Memory B cell (primary cell): Measurements from ENCODE around the gene MAML2.

Source experiments
- ATAC-seq: fragments of 150-1000 bp; cut with Tn5 transposase; 2 replicates; pipeline ENCODE4 v1.10.0; 2021; ENCODE audit warnings: low read depth, mild to moderate bottlenecking, moderate library complexity
- DNase-seq, 2 donors: peaks; one replicate each; pipeline ENCODE4 v3.0.0; 2022; ENCODE audit warnings: low spot score in 2 of 2
- H3K27ac Mint-ChIP-seq: one replicate; pipeline ENCODE4 v1.8.0; 2022; ENCODE audit warnings: mild to moderate bottlenecking, moderate library complexity, mixed read lengths
- H3K27me3 Mint-ChIP-seq: one replicate; pipeline ENCODE4 v1.8.0; 2022; ENCODE audit warnings: mixed read lengths
- H3K36me3 Mint-ChIP-seq: one replicate; pipeline ENCODE4 v1.8.0; 2022; ENCODE audit warnings: mild to moderate bottlenecking, mixed read lengths
- H3K4me1 Mint-ChIP-seq: one replicate; pipeline ENCODE4 v1.8.0; 2022; ENCODE audit warnings: mixed read lengths
- H3K4me3 Mint-ChIP-seq: one replicate; pipeline ENCODE4 v1.8.0; 2022; ENCODE audit warnings: mild to moderate bottlenecking, moderate library complexity, mixed read lengths
- H3K9me3 Mint-ChIP-seq: one replicate; pipeline ENCODE4 v1.8.0; 2022; ENCODE audit warnings: mixed read lengths

MAML2 gene

GRCh38 chr11:96257036-96257435 lies 86.0 kb downstream of the MAML2 start:
- H3K4me1 Mint-ChIP-seq = peaks cover 65% of the 10 kb centered on the region
- peak overlapping the region; percentile 25 for H3K4me3 Mint-ChIP-seq
- ATAC-seq (no peak), DNase-seq (no peak)
- H3K27me3 Mint-ChIP-seq = no peaks in the 10 kb centered on the region
- peaks cover under 1% of the 10 kb centered on the region for H3K9me3 Mint-ChIP-seq
- H3K36me3 Mint-ChIP-seq = peaks cover 5% of the 10 kb centered on the region
- H3K27ac Mint-ChIP-seq = peak overlapping the region; percentile 97

GRCh38 chr11:96256215-96257011 lies 86.6 kb downstream of the MAML2 start:
- peak overlapping the region; percentile 97 for H3K27ac Mint-ChIP-seq
- no peak for DNase-seq
- ATAC-seq = no peak
- peaks cover 5% of the 10 kb centered on the region for H3K36me3 Mint-ChIP-seq
- H3K27me3 Mint-ChIP-seq = no peaks in the 10 kb centered on the region
- H3K9me3 Mint-ChIP-seq = peaks cover 1% of the 10 kb centered on the region
- peak overlapping the region; percentile 58 for H3K4me3 Mint-ChIP-seq
- peaks cover 64% of the 10 kb centered on the region for H3K4me1 Mint-ChIP-seq

GRCh38 chr11:96254854-96255253 lies 88.1 kb downstream of the MAML2 start:
- Mint-ChIP-seq H3K4me3 (peak overlapping the region; percentile 58), H3K27ac (peak overlapping the region; percentile 97), H3K27me3 (no peaks in the 10 kb centered on the region), H3K9me3 (peaks cover 1% of the 10 kb centered on the region), H3K36me3 (peaks cover 4% of the 10 kb centered on the region), H3K4me1 (peaks cover 62% of the 10 kb centered on the region)
- ATAC-seq (no peak), DNase-seq (no peak)

- H3K4me1 Mint-ChIP-seq = peaks cover 64% of the 10 kb centered on the region
- peaks cover 2% of the 10 kb centered on the region for H3K9me3 Mint-ChIP-seq
- DNase-seq (no peak), ATAC-seq (no peak)
- no peaks in the 10 kb centered on the region for H3K27me3 Mint-ChIP-seq
- peaks cover 10% of the 10 kb centered on the region for H3K36me3 Mint-ChIP-seq
- peak overlapping the region; percentile 78 for H3K4me3 Mint-ChIP-seq
- H3K27ac Mint-ChIP-seq = peak overlapping the region; percentile 97
Measured at GRCh38 chr11:96254087-96254486, 88.9 kb downstream of the MAML2 start.

- peaks cover 7% of the 10 kb centered on the region for H3K36me3 Mint-ChIP-seq
- ATAC-seq (no peak), DNase-seq (no peak)
- H3K4me1 Mint-ChIP-seq = peaks cover 49% of the 10 kb centered on the region
- H3K4me3 Mint-ChIP-seq = no peak overlapping the region
- peaks cover 1% of the 10 kb centered on the region for H3K9me3 Mint-ChIP-seq
- H3K27me3 Mint-ChIP-seq = no peaks in the 10 kb centered on the region
- H3K27ac Mint-ChIP-seq = peak overlapping the region; percentile 76
Measured at GRCh38 chr11:96246718-96247552, 96.1 kb downstream of the MAML2 start.

GRCh38 chr11:96242971-96243647 lies 99.9 kb downstream of the MAML2 start:
- Mint-ChIP-seq H3K4me3 (peak overlapping the region; percentile 91), H3K27me3 (no peaks in the 10 kb centered on the region), H3K9me3 (no peaks in the 10 kb centered on the region), H3K27ac (peak overlapping the region; percentile 96), H3K4me1 (peaks cover 37% of the 10 kb centered on the region), H3K36me3 (no peaks in the 10 kb centered on the region)
- ATAC-seq = peak; percentile 83
- peak; percentile 43 to 62 for DNase-seq

GRCh38 chr11:96242191-96242847 lies 100.7 kb downstream of the MAML2 start:
- peak overlapping the region; percentile 96 for H3K27ac Mint-ChIP-seq
- DNase-seq (no peak), ATAC-seq (no peak)
- H3K27me3 Mint-ChIP-seq = no peaks in the 10 kb centered on the region
- H3K36me3 Mint-ChIP-seq = no peaks in the 10 kb centered on the region
- H3K4me3 Mint-ChIP-seq = peak overlapping the region; percentile 37
- no peaks in the 10 kb centered on the region for H3K9me3 Mint-ChIP-seq
- peaks cover 32% of the 10 kb centered on the region for H3K4me1 Mint-ChIP-seq

GRCh38 chr11:96241331-96241841 lies 101.6 kb downstream of the MAML2 start:
- ATAC-seq = no peak
- H3K27me3 Mint-ChIP-seq = no peaks in the 10 kb centered on the region
- H3K27ac Mint-ChIP-seq = no peak overlapping the region
- no peak for DNase-seq
- H3K36me3 Mint-ChIP-seq = no peaks in the 10 kb centered on the region
- H3K9me3 Mint-ChIP-seq = no peaks in the 10 kb centered on the region
- no peak overlapping the region for H3K4me3 Mint-ChIP-seq
- peaks cover 23% of the 10 kb centered on the region for H3K4me1 Mint-ChIP-seq

- H3K4me3 Mint-ChIP-seq = no peak overlapping the region
- peaks cover 28% of the 10 kb centered on the region for H3K4me1 Mint-ChIP-seq
- ATAC-seq (no peak), DNase-seq (no peak)
- H3K36me3 Mint-ChIP-seq = peaks cover 7% of the 10 kb centered on the region
- H3K9me3 Mint-ChIP-seq = peaks cover 1% of the 10 kb centered on the region
- H3K27me3 Mint-ChIP-seq = no peaks in the 10 kb centered on the region
- no peak overlapping the region for H3K27ac Mint-ChIP-seq
Measured at GRCh38 chr11:96238563-96239135, 104.3 kb downstream of the MAML2 start.

- Mint-ChIP-seq H3K36me3 (peaks cover 8% of the 10 kb centered on the region), H3K4me1 (peaks cover 25% of the 10 kb centered on the region), H3K27me3 (no peaks in the 10 kb centered on the region), H3K4me3 (no peak overlapping the region), H3K9me3 (peaks cover 1% of the 10 kb centered on the region), H3K27ac (no peak overlapping the region)
- ATAC-seq (no peak), DNase-seq (no peak)
Measured at GRCh38 chr11:96237766-96238266, 105.2 kb downstream of the MAML2 start.

GRCh38 chr11:96235751-96236150 lies 107.2 kb downstream of the MAML2 start:
- Mint-ChIP-seq H3K4me3 (no peak overlapping the region), H3K27me3 (no peaks in the 10 kb centered on the region), H3K36me3 (peaks cover 13% of the 10 kb centered on the region), H3K4me1 (peaks cover 29% of the 10 kb centered on the region), H3K27ac (peak overlapping the region; percentile 65), H3K9me3 (peaks cover 1% of the 10 kb centered on the region)
- no peak for DNase-seq
- no peak for ATAC-seq

- Mint-ChIP-seq H3K4me1 (peaks cover 31% of the 10 kb centered on the region), H3K36me3 (peaks cover 13% of the 10 kb centered on the region), H3K9me3 (peaks cover 1% of the 10 kb centered on the region), H3K27ac (no peak overlapping the region), H3K4me3 (no peak overlapping the region), H3K27me3 (no peaks in the 10 kb centered on the region)
- DNase-seq = no peak
- no peak for ATAC-seq
Measured at GRCh38 chr11:96234866-96235441, 108.0 kb downstream of the MAML2 start.

- ATAC-seq = no peak
- Mint-ChIP-seq H3K4me1 (peaks cover 36% of the 10 kb centered on the region), H3K27ac (peak overlapping the region; percentile 75)
Measured at GRCh38 chr11:96232132-96232531, 110.9 kb downstream of the MAML2 start.

More at GRCh38 chr11:96232132-96232531, 110.9 kb downstream of the MAML2 start:
- H3K36me3 Mint-ChIP-seq = peaks cover 16% of the 10 kb centered on the region
- no peak overlapping the region for H3K4me3 Mint-ChIP-seq
- H3K27me3 Mint-ChIP-seq = no peaks in the 10 kb centered on the region
- H3K9me3 Mint-ChIP-seq = peaks cover 1% of the 10 kb centered on the region
- no peak for DNase-seq
